Measurements from ENCODE around the gene C1orf167. TPM values are rescaled to one million over a fixed set of nuclear protein-coding genes. Genes with fewer than 3 reads are reported as not detected.

The C1orf167 gene
- total RNA-seq, 1 donor, result 0.36 TPM

DNA sequence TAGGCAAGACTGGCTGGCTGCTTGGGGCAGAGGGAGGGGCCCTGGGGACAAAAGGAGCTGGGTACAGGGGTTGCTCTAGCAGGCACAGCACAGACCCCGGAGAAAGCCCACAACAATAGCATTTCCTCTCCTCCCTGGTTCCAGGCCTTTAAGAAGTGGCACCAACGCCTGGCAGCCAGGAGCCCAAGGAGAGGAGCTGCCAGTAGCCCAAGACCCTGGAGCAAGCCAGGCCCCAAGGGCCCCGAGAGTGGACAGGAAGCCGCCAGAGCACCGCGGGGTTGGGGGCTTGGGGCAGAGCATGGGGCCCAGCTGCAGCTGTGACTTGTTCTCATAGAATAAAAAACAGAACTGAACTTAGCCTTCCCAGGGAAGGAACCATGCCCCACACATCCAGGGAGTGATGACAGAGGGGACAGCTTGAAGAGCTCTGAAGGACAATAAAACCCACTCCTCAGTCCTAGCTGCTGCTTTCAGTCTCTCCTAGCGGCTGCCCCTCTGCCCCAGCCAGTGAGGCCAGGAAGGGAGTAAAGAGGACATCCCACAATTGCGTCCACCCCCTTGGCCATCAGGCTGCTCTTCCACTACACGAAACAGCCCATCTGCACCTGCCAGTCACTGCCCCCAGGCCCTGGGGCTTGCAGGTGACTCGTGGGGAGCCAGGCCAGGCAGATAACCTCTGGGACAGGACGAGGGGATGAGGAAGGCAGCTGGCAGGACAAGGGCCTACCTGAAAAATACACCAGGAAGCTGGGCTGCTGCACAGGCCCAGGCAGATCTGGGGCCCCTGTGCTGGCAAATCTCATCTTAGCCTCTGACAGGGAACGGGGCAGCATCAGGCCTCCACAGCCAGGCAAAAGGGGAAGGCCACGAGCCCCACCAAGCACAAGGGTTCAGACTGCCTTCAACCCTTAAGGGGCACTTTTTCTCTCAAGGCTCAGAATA lies 27.4 kb downstream of the C1orf167 start:
- DNase-seq (ENCODE audit: low read depth), result no peak
- H3K4me3 ChIP-seq (ENCODE audit: low read depth, low read length), result no peak overlapping the region
- TF ChIP-seq, protein P1, sequence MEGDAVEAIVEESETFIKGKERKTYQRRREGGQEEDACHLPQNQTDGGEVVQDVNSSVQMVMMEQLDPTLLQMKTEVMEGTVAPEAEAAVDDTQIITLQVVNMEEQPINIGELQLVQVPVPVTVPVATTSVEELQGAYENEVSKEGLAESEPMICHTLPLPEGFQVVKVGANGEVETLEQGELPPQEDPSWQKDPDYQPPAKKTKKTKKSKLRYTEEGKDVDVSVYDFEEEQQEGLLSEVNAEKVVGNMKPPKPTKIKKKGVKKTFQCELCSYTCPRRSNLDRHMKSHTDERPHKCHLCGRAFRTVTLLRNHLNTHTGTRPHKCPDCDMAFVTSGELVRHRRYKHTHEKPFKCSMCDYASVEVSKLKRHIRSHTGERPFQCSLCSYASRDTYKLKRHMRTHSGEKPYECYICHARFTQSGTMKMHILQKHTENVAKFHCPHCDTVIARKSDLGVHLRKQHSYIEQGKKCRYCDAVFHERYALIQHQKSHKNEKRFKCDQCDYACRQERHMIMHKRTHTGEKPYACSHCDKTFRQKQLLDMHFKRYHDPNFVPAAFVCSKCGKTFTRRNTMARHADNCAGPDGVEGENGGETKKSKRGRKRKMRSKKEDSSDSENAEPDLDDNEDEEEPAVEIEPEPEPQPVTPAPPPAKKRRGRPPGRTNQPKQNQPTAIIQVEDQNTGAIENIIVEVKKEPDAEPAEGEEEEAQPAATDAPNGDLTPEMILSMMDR (IDR thresholded peaks at IDR 0.05; ENCODE audit: insufficient read depth, low read length), result no peak

GRCh38 chr1:11790101-11790879 lies 28.3 kb downstream of the C1orf167 start:
- DNase-seq (ENCODE audit: low read depth), result no peak
- TF ChIP-seq, protein P1 (IDR thresholded peaks at IDR 0.05; ENCODE audit: insufficient read depth, low read length), result no peak
- H3K4me3 ChIP-seq (ENCODE audit: low read depth, low read length), result no peak overlapping the region

- TF ChIP-seq, protein P1 (IDR thresholded peaks at IDR 0.05; ENCODE audit: insufficient read depth, low read length), result no peak
These were observed 29.1 kb downstream of the C1orf167 start for GRCh38 chr1:11790880-11791715.

GRCh38 chr1:11792106-11792505 lies 30.1 kb downstream of the C1orf167 start:
- DNase-seq (ENCODE audit: low read depth), result no peak
- TF ChIP-seq, protein P1 (IDR thresholded peaks at IDR 0.05; ENCODE audit: insufficient read depth, low read length), result no peak
- H3K4me3 ChIP-seq (ENCODE audit: low read depth, low read length), result no peak overlapping the region

More at GRCh38 chr1:11790880-11791715, 29.1 kb downstream of the C1orf167 start:
- no peak overlapping the region for H3K4me3 ChIP-seq (ENCODE audit: low read depth, low read length)
- DNase-seq (ENCODE audit: low read depth), result peak; percentile 98

DNA sequence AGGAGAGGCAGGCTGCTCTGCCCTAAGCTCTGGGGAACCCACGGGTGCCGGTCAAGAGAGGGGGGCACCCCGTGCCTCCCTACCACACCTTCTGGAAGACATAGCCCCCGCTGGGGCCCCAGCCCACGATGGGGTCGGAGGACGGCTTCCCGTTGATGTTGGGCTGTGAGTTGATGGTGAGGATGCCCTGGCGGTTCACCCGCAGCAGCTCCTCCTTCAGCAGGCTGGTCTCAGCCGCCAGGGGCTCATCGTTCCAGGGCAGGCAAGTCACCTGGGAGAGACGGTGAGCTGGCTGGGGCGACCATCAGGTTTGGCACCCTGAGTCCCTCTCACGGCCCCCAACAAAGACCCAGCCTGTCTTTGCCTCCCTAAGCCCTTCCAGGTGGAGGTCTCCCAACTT lies 31.8 kb downstream of the C1orf167 start:
- DNase-seq (ENCODE audit: low read depth), result no peak
- TF ChIP-seq, protein P1 (IDR thresholded peaks at IDR 0.05; ENCODE audit: insufficient read depth, low read length), result no peak
- no peak overlapping the region for H3K4me3 ChIP-seq (ENCODE audit: low read depth, low read length)
